Parathyroid adenoma (tissue), 2 donors: ENCODE results near the gene ZNF700.
"Not testable (repeated sequence)": the region's sequence is repeated elsewhere in the genome, so short reads cannot be mapped to it uniquely, and the experiment has no call there.

Source experiments
- H2AFZ ChIP-seq: fragments of 300-600 bp; sonication (generic); one replicate; pipeline ENCODE4 v1.7.0; 2017; ENCODE audit warnings: antibody characterized with exemption, mild to moderate bottlenecking
- H3K27ac ChIP-seq: fragments of 300-600 bp; sonication (generic); one replicate; pipeline ENCODE4 v1.7.0; 2017
- H3K27me3 ChIP-seq: fragments of 300-600 bp; sonication (generic); one replicate; pipeline ENCODE4 v1.7.0; 2017; ENCODE audit warnings: low read length; ENCODE audit not compliant: control insufficient read depth, insufficient read depth
- H3K36me3 ChIP-seq: fragments of 300-600 bp; sonication (generic); one replicate; pipeline ENCODE4 v1.7.0; 2017; ENCODE audit warnings: low read length; ENCODE audit not compliant: control insufficient read depth, insufficient read depth
- H3K4me1 ChIP-seq: fragments of 300-600 bp; sonication (generic); one replicate; pipeline ENCODE4 v1.7.0; 2017; ENCODE audit warnings: control low read depth
- H3K4me2 ChIP-seq: fragments of 300-600 bp; sonication (generic); one replicate; pipeline ENCODE4 v1.7.0; 2017; ENCODE audit warnings: low read length
- H3K4me3 ChIP-seq: fragments of 300-600 bp; sonication (generic); one replicate; pipeline ENCODE4 v1.7.0; 2017; ENCODE audit warnings: low read depth, low read length
- H3K79me2 ChIP-seq: fragments of 300-600 bp; sonication (generic); one replicate; pipeline ENCODE4 v1.7.0; 2017; ENCODE audit warnings: control low read depth
- H3K9ac ChIP-seq: fragments of 300-600 bp; sonication (generic); one replicate; pipeline ENCODE4 v1.7.0; 2017; ENCODE audit warnings: mild to moderate bottlenecking
- H3K9me3 ChIP-seq: fragments of 300-600 bp; sonication (generic); one replicate; pipeline ENCODE4 v1.7.0; 2017; ENCODE audit warnings: low read length; ENCODE audit not compliant: control insufficient read depth
- TF ChIP-seq, protein P1 (sequence below): fragments of 300-600 bp; sonication (generic); IDR thresholded peaks from one replicate; pipeline ENCODE4 v1.7.0; 2017; ENCODE audit warnings: antibody characterized with exemption, mild to moderate bottlenecking
- donor health status: primary hyperparathyroidism.

Gene ZNF700

GRCh38 chr19:11989112-11989456, 64.2 kb downstream of the ZNF700 start:
- H3K27me3 ChIP-seq = no peaks in the 10 kb centered on the region
- peak overlapping the region; percentile 96 for H3K4me3 ChIP-seq
- H3K36me3 ChIP-seq = no peaks in the 10 kb centered on the region
- H3K4me1 ChIP-seq = no peaks in the 10 kb centered on the region
- H3K4me2 ChIP-seq = peak overlapping the region; percentile 97
- H3K9me3 ChIP-seq = no peaks in the 10 kb centered on the region
- H3K9ac ChIP-seq = no peak overlapping the region
- no peak overlapping the region for H2AFZ ChIP-seq
- TF ChIP-seq, protein P1, sequence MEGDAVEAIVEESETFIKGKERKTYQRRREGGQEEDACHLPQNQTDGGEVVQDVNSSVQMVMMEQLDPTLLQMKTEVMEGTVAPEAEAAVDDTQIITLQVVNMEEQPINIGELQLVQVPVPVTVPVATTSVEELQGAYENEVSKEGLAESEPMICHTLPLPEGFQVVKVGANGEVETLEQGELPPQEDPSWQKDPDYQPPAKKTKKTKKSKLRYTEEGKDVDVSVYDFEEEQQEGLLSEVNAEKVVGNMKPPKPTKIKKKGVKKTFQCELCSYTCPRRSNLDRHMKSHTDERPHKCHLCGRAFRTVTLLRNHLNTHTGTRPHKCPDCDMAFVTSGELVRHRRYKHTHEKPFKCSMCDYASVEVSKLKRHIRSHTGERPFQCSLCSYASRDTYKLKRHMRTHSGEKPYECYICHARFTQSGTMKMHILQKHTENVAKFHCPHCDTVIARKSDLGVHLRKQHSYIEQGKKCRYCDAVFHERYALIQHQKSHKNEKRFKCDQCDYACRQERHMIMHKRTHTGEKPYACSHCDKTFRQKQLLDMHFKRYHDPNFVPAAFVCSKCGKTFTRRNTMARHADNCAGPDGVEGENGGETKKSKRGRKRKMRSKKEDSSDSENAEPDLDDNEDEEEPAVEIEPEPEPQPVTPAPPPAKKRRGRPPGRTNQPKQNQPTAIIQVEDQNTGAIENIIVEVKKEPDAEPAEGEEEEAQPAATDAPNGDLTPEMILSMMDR = no peak
- H3K27ac ChIP-seq = peak overlapping the region; percentile 95
- peaks cover 18% of the 10 kb centered on the region for H3K79me2 ChIP-seq

DNA sequence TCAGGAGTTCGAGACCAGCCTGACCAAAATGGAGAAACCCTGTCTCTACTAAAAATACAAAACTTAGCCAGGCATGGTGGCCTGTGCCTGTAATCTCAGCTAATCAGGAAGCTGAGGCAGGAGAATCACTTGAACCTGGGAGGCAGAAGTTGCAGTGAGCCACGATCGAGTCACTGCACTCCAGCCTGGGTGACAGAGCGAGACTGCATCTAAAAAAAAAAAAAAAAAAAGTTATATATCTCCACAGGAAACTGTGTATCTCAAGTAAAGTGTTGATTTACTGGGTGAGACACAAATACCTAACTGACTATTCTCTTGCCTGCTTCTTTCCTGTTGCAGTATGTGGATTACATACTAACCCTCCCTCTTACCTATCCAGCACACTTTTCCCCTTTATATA, 67.0 kb downstream of the ZNF700 start:
- H3K4me1 ChIP-seq, H3K27ac ChIP-seq, H3K9ac ChIP-seq, H3K4me2 ChIP-seq, H3K27me3 ChIP-seq, H2AFZ ChIP-seq, H3K9me3 ChIP-seq, H3K36me3 ChIP-seq, H3K4me3 ChIP-seq: not testable (repeated sequence)
- peaks cover 35% of the 10 kb centered on the region for H3K79me2 ChIP-seq

DNA sequence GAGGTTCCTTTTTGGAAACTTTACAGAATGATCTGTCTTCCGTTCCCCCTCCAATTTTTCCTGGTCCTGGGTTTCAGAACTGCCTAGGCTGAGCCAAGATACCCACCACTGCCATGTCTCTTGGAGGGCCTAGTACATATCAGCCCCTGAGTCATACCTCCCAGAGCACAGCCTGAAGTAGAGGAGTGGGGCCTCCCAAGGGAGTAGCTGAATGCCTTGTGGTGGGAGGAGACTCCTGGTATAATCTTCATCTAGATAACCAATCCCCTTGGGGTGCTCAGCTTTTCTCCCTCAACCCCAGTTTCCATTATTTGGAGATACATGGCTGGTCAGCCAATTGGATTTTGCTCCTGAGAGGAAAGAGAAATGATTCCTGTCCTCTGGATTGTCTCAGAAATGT, 70.3 kb downstream of the ZNF700 start:
- no peak overlapping the region for H3K9ac ChIP-seq
- no peaks in the 10 kb centered on the region for H3K27me3 ChIP-seq
- no peak overlapping the region for H2AFZ ChIP-seq
- no peaks in the 10 kb centered on the region for H3K9me3 ChIP-seq
- peaks cover 48% of the 10 kb centered on the region for H3K79me2 ChIP-seq
- H3K4me2 ChIP-seq = no peak overlapping the region
- TF ChIP-seq, protein P1 = no peak
- H3K36me3 ChIP-seq = no peaks in the 10 kb centered on the region
- no peaks in the 10 kb centered on the region for H3K4me1 ChIP-seq
- H3K4me3 ChIP-seq = no peak overlapping the region
- no peak overlapping the region for H3K27ac ChIP-seq
